HG02678 (cell line): ENCODE measurements around the gene ORC2.
"Not testable (repeated sequence)": the region's sequence is repeated elsewhere in the genome, so short reads cannot be mapped to it uniquely, and the experiment has no call there.

Source experiments
- ATAC-seq: cut with Tn5 transposase; IDR thresholded peaks from one replicate; pipeline ENCODE4 v1.9.1; 2021; ENCODE audit warnings: mild to moderate bottlenecking, moderate library complexity; ENCODE audit not compliant: unreplicated experiment

Gene ORC2

DNA sequence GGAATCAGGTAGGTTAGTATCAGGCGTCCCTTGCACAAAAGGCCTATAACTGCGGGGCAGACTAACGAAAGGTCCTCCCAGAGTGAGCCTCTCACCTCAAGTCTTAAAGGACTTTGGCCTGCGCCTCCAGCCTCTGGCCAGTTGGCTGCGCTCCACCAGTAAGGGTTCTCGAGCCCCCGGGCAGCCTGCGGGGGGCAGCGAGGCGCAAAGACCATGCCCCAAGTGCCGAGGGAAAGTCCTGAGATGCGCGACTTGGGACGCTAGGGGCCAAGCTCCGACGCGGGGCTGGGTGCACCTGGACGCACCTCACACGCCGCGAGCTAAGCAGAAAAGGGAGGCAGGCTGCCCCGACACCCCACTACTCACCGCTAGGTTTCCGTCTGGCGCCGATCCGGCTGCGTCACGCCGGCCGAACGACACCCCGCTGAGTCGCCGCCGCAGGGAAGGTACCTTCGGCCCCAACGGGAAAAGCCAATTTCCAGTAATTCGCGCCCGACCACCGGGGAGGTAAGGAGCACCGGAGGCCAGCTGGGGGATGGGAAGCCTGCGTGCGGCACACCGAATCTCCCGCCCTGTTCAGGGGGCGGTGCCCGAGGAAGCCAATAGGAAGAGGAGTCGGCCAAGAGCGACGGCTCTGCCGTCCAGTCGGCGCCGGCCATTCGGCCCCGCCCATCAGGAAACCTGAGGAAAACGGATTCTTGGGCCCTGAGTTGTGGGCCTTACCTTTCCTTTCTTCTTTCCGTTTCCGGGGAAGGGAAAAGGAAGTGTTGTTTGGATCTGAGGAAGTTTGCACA is at the start of gene ORC2:
Gene ORC2, minus strand, starts transcription at position 537 of the 794 bp plus-strand sequence. CDS start 5,537 bp downstream, outside the sequence.
- ATAC-seq, result peak; percentile 90

DNA sequence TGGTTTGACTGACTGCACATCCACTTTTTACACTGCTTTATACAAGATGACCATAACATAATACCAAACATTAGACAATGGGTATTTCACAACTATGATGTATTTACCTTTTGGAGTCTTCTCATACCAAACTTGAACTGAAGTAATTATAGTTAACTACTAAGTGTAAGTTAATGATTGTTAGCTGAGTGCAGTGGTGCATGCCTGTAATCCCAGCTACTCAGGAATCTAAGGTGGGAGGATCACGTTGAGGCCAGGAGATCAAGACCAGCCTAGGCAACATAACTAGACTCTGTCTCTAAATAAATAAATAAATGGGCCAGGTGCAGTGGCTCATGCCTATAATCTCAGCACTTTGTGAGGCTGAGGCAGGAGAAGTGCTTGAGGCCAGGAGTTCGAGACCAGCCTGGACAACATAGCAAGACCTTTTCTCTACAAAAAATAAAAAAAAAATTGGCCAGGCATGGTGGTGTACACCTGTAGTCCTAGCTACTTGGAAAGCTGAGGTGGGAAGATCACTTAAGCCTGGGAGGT is 44.9 kb upstream of the ORC2 start:
- no peak for ATAC-seq

DNA sequence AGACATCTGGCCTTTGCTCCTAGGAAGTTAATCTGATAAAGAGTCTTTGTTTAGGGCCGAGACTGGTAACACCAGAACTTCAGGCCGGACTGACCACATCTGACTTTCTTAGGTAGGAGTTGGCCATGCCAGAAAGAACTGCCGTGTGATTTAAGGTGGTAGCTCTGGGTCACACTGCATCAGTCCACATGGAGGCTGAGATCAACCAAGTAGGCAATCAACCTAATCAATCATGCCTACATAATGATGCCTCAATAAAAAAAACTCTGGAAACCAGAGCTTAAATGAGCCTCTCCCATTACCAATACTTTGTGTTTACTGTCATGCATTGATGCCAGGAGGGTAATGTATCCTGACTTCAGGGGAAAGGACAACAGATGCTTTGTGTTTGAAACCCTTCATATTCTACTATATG is 44.1 kb upstream of the ORC2 start:
- no peak for ATAC-seq

GRCh38 chr2:201006704-201007103 is 43.2 kb upstream of the ORC2 start:
- ATAC-seq, result no peak

DNA sequence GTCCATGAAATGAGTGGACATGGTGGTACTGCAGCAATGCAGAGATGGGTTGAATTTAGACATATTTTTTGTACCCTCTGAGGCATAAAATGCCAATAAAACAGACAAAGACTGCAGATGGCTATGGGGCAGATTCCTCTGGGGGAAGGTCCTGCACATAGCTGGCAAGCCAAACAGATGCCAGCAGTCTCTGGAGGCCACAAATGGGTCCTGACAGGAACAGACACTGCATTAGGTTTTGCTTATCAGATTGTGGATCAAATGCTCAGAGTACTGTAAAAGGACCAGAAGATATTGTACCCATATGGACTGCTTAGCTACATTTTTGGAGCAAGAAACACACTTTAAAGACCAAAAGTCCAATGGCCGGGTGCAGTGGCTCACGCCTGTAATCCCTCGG is 40.9 kb upstream of the ORC2 start:
- ATAC-seq, result no peak

DNA sequence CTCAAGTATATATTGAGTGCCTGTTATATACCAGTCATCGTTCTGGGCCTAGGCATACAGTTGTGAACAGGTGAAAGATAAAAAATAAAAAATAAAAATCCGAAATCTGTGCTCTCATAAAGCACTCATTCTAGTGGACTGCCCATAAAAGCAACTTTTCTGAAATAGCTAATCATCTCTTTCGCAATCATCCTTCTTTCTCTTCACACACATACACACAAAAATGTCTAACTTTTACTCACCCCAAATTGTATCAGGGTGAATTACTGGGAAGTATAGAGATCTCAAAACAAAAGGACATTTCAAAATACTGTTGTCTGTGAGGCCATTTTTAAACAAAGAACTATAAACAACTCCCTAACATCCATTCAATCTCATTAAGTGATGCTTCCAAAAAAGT is 29.6 kb upstream of the ORC2 start:
- no peak for ATAC-seq

- ATAC-seq, result no peak
Measured at GRCh38 chr2:200987137-200987536, 23.7 kb upstream of the ORC2 start.

GRCh38 chr2:200985799-200986198 is 22.3 kb upstream of the ORC2 start:
- no peak for ATAC-seq

- ATAC-seq, result no peak
Measured at GRCh38 chr2:200976710-200977109, 13.2 kb upstream of the ORC2 start.

- no peak for ATAC-seq
Measured at GRCh38 chr2:200975672-200976071, 12.2 kb upstream of the ORC2 start.

- ATAC-seq, result not testable (repeated sequence)
Measured at GRCh38 chr2:200970057-200970456, 6.6 kb upstream of the ORC2 start.

- no peak for ATAC-seq
Measured at GRCh38 chr2:200968735-200969134, 5.3 kb upstream of the ORC2 start.

DNA sequence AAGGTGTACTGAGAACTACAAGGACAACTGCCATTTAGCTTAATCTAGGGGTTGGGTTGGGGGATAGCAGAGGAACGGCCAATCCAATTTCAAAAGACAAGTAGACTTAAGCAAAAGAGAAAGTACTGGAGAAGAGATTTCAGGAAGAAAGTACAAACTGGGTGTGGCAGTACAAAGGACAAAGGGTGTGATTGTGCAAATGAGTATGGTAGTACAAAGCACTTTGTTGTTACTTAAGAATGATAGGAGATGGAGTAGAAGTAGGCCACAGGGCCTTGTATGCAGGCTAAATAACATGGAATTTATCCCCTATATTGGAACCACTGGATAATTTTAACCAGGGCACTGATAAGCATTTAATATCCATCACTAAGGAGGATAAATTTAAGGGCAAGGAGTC is 4.7 kb upstream of the ORC2 start:
- no peak for ATAC-seq

DNA sequence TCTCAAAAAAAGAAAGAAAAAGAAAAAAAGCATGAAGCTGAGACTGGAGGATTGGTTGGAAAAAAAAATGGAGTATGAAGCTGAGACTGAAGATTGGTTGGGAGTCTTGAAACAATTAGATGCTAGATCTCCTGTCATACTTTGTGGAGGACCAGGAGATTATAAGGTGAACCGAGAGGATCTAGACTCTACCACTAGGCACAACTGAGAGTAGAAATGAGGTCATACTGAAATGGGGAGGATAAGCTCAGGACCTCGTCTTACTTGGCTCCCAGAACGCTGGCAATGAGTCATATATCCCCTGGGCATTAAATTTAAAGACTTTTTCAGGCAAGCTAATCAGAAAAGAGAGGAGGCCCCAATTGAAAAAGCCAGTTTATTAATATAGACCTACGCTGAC is 3.3 kb upstream of the ORC2 start:
- no peak for ATAC-seq

DNA sequence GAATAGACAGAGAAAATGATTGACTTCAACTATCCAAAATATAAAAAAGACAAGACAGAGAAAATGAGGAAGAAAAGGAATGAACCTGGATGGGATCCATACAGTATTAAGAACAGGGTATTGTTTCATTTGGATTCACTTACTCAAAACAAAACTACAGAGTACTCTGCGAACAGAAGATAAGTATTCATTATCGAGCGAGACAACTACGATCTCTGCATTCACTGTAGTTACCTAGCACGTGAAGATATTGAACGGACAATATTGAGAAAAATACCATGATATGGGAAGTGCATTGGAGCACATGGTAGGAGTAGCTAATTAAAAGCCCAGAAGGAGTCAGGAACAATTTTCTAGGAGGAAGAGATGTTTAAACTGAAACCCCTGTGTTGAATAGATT is 1.0 kb upstream of the ORC2 start:
- no peak for ATAC-seq

DNA sequence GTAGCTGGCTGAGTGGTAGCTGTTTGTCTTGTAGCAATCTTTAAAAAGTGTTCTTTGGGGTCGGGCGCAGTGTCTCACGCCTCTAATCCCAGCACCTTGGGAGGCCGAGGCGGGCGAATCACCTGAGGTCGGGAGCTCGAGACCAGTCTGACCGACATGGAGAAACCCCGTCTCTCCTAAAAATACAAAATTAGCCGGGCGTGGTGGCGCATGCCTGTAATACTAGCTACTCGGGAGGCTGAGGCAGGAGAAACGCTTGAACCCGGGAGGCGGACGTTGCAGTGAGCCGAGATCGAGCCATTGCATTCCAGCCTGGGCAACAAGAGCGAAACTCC is 425 bp upstream of the ORC2 start:
- ATAC-seq, result not testable (repeated sequence)

GRCh38 chr2:200962811-200963123 is 693 bp downstream of the ORC2 start:
- peak; percentile 11 for ATAC-seq

DNA sequence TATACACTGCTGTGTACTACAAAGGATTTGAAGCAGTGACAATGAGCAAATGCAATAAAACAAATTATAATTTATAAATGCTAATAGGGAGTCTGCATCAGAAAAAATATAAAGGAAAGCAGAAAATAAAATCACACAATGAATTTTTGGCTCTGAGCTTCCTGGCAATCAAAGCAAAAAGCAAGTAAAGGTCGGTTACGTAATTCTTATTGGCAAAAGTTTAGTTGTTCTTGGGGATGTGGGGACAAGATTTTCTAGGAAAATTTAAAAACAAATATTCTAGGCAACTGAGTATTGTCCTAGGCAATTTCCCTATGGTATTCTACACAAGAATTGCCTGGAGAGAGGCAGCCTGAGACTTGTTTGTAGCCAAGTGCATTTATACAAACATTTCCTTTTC is 1.8 kb downstream of the ORC2 start:
- ATAC-seq, result no peak

- ATAC-seq, result no peak
Measured at GRCh38 chr2:200950378-200950777, 13.1 kb downstream of the ORC2 start.

DNA sequence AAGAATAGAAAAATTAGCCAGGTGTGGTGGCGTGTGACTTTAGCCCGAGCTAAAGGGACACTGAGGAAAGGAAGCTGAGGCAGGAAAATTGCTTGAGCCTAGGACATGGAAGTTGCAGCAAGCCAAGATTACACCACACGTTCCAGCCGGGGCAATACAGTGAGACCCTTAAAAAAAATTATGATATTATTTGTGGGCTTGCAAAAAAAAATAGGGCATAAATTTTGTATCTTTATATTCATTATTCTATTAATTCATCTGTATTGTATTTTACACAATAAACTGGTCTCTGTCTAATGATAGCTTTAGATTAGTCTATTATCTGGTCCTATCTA is 18.1 kb downstream of the ORC2 start:
- no peak for ATAC-seq

DNA sequence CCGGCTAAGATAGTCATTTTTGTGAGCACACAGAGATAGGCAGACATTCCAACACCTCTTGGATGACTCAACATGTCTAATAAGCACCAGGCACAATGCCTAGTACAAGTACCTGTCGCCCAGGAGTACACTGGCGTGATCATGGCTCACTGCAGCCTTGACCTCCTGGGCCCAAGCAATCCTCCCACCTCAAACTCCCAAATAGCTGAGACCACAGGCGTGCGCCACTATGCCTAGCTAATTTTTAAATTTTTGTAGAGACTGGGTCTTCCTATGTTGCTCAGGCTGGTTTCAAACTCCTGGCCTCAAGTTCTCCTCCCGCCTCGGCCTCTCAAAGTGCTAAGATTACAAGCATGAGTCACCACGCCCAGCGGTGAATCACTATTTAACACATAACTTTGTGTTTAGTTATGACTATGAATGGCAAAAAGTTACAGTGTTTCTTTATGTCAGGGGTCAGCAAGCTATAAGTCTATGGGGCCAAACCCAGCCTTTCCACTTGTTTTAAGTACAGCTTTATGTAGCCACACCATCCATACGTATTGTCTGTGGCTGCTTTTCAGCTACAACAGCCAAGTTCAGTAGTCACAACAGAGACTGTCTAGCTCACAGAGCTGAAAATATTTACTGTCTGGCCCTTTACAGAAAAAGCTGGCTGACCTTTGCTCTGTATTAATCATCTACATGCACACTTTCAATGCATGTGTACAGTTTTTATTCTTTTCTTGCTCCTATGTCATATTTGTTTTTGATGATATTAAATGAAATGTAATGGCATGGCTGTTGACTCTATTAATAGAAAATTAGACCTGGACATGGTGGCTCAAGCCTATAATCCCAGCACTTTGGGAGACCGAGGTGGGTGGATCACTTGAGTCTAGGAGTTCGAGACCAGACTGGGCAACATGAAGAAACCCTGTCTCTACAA is 18.7 kb downstream of the ORC2 start:
- ATAC-seq, result no peak

GRCh38 chr2:200943527-200944105 is 19.8 kb downstream of the ORC2 start:
- ATAC-seq, result no peak
